ENCODE measurements around the gene ULK4.

DNA sequence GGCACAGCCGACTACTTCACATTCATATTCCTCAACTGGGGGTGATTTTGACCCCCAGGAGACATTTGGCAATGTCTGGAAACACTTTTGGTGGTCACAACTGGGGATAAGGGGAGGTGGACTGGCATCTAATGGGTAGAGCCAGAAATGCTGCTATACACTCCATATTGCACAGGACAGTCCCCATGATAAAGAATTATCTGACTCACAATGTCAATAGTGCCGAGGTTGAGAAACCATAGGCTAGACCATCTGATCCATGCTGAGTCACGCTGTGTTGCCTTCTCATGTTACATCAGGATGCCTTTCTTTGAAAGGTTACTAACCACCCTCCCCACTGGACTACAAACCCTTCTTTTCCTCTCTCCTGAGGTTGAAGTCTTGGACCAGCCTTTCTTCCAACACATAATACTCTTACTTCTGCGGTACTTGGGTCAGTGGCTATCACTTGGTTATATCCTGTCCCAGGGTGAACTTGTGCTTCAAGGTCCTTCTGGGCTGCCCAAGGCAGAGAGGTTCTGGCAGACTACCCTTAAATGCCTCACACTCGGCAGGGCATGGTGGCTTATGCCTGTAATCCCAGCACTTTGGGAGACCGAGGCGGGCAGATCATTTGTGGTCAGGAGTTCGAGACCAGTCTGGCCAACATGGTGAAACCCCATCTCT lies 693.8 kb downstream of the ULK4 start:
- TF ChIP-seq, protein P1, sequence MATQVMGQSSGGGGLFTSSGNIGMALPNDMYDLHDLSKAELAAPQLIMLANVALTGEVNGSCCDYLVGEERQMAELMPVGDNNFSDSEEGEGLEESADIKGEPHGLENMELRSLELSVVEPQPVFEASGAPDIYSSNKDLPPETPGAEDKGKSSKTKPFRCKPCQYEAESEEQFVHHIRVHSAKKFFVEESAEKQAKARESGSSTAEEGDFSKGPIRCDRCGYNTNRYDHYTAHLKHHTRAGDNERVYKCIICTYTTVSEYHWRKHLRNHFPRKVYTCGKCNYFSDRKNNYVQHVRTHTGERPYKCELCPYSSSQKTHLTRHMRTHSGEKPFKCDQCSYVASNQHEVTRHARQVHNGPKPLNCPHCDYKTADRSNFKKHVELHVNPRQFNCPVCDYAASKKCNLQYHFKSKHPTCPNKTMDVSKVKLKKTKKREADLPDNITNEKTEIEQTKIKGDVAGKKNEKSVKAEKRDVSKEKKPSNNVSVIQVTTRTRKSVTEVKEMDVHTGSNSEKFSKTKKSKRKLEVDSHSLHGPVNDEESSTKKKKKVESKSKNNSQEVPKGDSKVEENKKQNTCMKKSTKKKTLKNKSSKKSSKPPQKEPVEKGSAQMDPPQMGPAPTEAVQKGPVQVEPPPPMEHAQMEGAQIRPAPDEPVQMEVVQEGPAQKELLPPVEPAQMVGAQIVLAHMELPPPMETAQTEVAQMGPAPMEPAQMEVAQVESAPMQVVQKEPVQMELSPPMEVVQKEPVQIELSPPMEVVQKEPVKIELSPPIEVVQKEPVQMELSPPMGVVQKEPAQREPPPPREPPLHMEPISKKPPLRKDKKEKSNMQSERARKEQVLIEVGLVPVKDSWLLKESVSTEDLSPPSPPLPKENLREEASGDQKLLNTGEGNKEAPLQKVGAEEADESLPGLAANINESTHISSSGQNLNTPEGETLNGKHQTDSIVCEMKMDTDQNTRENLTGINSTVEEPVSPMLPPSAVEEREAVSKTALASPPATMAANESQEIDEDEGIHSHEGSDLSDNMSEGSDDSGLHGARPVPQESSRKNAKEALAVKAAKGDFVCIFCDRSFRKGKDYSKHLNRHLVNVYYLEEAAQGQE (IDR thresholded peaks at IDR 0.05; ENCODE audit: insufficient read depth in 1 of 2, low read depth in 2 of 2, low read length in 1 of 2), result no peak
- TF ChIP-seq, protein P2, sequence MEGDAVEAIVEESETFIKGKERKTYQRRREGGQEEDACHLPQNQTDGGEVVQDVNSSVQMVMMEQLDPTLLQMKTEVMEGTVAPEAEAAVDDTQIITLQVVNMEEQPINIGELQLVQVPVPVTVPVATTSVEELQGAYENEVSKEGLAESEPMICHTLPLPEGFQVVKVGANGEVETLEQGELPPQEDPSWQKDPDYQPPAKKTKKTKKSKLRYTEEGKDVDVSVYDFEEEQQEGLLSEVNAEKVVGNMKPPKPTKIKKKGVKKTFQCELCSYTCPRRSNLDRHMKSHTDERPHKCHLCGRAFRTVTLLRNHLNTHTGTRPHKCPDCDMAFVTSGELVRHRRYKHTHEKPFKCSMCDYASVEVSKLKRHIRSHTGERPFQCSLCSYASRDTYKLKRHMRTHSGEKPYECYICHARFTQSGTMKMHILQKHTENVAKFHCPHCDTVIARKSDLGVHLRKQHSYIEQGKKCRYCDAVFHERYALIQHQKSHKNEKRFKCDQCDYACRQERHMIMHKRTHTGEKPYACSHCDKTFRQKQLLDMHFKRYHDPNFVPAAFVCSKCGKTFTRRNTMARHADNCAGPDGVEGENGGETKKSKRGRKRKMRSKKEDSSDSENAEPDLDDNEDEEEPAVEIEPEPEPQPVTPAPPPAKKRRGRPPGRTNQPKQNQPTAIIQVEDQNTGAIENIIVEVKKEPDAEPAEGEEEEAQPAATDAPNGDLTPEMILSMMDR (IDR thresholded peaks at IDR 0.05), result no peak
- no peak for TF ChIP-seq TCF7L2 (IDR thresholded peaks at IDR 0.05; ENCODE audit: low read depth, low read length)
- TF ChIP-seq POLR2AphosphoS5 (IDR thresholded peaks at IDR 0.05; ENCODE audit: low read depth, low read length), result no peak
